HG03378 (cell line): Measurements from ENCODE around the gene SLC16A14.
"Not testable (repeated sequence)": the region's sequence is repeated elsewhere in the genome, so short reads cannot be mapped to it uniquely, and the experiment has no call there.

Experiments used
- ATAC-seq: cut with Tn5 transposase; IDR thresholded peaks from one replicate; pipeline ENCODE4 v1.9.1; 2021; ENCODE audit warnings: mild to moderate bottlenecking, moderate library complexity; ENCODE audit not compliant: unreplicated experiment

SLC16A14 gene

GRCh38 chr2:230068651-230069055 is at the start of gene SLC16A14:
TSS of gene SLC16A14 (minus strand) at chr2:230068924. CDS start at chr2:230059352, 9,572 bp downstream.
- ATAC-seq = no peak

GRCh38 chr2:230106771-230107170 is 38.0 kb upstream of the SLC16A14 start:
- ATAC-seq = no peak

GRCh38 chr2:230101967-230102366 is 33.2 kb upstream of the SLC16A14 start:
- not testable (repeated sequence) for ATAC-seq

- no peak for ATAC-seq
These were observed 29.1 kb upstream of the SLC16A14 start for GRCh38 chr2:230097841-230098240.

GRCh38 chr2:230097424-230097823 is 28.7 kb upstream of the SLC16A14 start:
- no peak for ATAC-seq

GRCh38 chr2:230090967-230091366 is 22.2 kb upstream of the SLC16A14 start:
- no peak for ATAC-seq

- ATAC-seq = no peak
These were observed 16.5 kb upstream of the SLC16A14 start for GRCh38 chr2:230085201-230085600.

- ATAC-seq = no peak
These were observed 9.3 kb upstream of the SLC16A14 start for GRCh38 chr2:230077851-230078547.

- ATAC-seq = no peak
These were observed 8.1 kb upstream of the SLC16A14 start for GRCh38 chr2:230076819-230077218.

- no peak for ATAC-seq
These were observed 7.4 kb upstream of the SLC16A14 start for GRCh38 chr2:230075988-230076631.

GRCh38 chr2:230071421-230071820 is 2.7 kb upstream of the SLC16A14 start:
- no peak for ATAC-seq

- no peak for ATAC-seq
These were observed 678 bp upstream of the SLC16A14 start for GRCh38 chr2:230069402-230069801.

GRCh38 chr2:230068016-230068650 is 591 bp downstream of the SLC16A14 start:
- no peak for ATAC-seq

GRCh38 chr2:230060672-230061293 is 7.9 kb downstream of the SLC16A14 start:
- no peak for ATAC-seq

- ATAC-seq = no peak
These were observed 14.8 kb downstream of the SLC16A14 start for GRCh38 chr2:230053753-230054478.

GRCh38 chr2:230052299-230052698 is 16.4 kb downstream of the SLC16A14 start:
- ATAC-seq = no peak

- ATAC-seq = no peak
These were observed 18.6 kb downstream of the SLC16A14 start for GRCh38 chr2:230050136-230050535.

GRCh38 chr2:230048010-230048671 is 20.6 kb downstream of the SLC16A14 start:
- no peak for ATAC-seq

GRCh38 chr2:230046491-230046890 is 22.2 kb downstream of the SLC16A14 start:
- ATAC-seq = no peak

GRCh38 chr2:230043461-230043860 is 25.3 kb downstream of the SLC16A14 start:
- ATAC-seq = no peak
